Fibroblast of the aortic adventitia (primary cell): ENCODE measurements around the gene TRPM1. TPM values are rescaled to one million over a fixed set of nuclear protein-coding genes. Genes with fewer than 3 reads are reported as not detected.

Source experiments
- DNase-seq: peaks from one replicate; pipeline ENCODE4 v3.0.0-alpha.2; 2010; ENCODE audit warnings: low read depth
- H3K4me3 ChIP-seq: 2 replicates; pipeline ENCODE4 v1.5.1; 2011; ENCODE audit warnings: low read depth, mild to moderate bottlenecking, control low read depth, low read length, moderate library complexity
- total RNA-seq: library from RNA; depleted of rRNA; stranded (reverse); fragments of >200 nt; gene quantifications from 2 replicates; pipeline ENCODE4 v1.2.3, GENCODE V29; 2012; ENCODE audit warnings: low replicate concordance
- TF ChIP-seq, protein P1 (sequence below): IDR thresholded peaks from 2 replicates; pipeline ENCODE4 v1.5.1; 2011; ENCODE audit warnings: mild to moderate bottlenecking, low read length, control low read depth, inconsistent platforms; ENCODE audit not compliant: insufficient read depth

TRPM1 gene
- total RNA-seq, 1 donor, result not detected

DNA sequence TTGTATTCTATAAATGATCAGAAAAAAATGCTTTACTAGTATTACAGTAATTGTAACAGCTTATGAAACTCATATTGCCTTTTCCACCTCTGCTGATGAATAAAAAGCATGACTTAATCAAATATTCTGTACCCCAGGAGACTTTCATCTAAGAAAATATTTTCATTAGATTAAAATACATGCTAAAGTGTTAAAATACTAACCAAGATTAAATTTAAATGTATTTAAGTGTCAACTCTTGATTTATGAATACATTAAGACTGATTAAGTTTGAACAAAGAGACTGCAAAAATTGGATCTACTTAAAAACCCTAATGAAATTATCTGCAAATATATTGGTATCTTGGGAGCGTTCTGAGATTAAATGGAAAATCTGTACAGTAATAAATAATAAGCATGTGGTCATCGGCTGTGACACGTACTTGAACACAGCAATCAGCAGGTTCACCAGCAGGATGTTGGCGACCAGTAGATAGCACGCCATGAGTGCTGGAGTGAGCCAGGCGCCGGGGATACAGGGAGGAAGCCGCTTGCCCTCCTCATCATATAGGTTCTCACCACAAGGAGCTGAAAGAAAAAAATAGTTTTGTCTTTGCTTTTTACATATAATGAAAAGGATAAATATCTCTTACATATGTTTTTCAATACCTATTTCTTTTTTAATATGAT is 73.5 kb downstream of the TRPM1 start:
- no peak overlapping the region for H3K4me3 ChIP-seq
- TF ChIP-seq, protein P1, sequence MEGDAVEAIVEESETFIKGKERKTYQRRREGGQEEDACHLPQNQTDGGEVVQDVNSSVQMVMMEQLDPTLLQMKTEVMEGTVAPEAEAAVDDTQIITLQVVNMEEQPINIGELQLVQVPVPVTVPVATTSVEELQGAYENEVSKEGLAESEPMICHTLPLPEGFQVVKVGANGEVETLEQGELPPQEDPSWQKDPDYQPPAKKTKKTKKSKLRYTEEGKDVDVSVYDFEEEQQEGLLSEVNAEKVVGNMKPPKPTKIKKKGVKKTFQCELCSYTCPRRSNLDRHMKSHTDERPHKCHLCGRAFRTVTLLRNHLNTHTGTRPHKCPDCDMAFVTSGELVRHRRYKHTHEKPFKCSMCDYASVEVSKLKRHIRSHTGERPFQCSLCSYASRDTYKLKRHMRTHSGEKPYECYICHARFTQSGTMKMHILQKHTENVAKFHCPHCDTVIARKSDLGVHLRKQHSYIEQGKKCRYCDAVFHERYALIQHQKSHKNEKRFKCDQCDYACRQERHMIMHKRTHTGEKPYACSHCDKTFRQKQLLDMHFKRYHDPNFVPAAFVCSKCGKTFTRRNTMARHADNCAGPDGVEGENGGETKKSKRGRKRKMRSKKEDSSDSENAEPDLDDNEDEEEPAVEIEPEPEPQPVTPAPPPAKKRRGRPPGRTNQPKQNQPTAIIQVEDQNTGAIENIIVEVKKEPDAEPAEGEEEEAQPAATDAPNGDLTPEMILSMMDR, result no peak
- DNase-seq, result peak; percentile 17

DNA sequence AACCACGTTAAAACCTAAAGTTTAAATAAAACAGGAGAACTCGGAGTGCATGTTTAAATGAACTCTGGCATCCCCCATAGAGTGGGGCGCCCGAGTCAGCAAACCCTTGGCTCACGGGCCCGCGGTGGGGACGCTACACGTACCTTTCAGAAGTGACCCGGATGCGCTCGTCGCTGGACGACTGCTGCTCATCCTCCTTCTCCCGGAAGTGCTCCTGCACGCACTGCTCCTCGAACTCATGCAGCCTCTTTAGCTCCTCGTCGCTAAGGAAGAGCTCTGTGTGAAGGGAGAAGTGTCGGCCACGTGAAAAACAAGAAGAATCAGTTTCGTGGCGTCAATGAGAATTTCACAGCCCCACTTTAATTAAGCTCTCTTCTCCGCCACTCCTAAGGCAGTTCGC is 75.5 kb downstream of the TRPM1 start:
- no peak for DNase-seq
- TF ChIP-seq, protein P1, result no peak
- no peak overlapping the region for H3K4me3 ChIP-seq

DNA sequence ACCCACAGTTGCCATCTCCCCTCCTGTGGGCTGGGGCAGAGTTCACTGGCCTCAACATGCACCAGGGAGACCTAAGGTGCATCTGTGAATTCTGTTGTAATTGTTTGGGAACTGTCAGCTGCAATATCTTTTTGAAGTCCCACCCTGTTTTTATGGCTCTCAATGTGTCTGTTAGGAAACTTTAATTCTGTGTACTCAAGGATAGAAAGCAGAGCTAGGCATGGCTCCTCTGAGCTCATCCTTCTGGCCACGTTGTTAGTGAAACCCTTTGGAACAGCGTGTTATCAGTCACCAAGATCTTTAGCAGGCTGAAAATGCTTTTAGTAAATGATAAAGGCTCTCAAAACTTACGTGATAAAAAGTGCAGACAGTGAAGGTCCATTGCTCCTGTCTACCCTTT is 76.5 kb downstream of the TRPM1 start:
- DNase-seq, result peak; percentile 49
- TF ChIP-seq, protein P1, result no peak
- H3K4me3 ChIP-seq, result no peak overlapping the region

DNA sequence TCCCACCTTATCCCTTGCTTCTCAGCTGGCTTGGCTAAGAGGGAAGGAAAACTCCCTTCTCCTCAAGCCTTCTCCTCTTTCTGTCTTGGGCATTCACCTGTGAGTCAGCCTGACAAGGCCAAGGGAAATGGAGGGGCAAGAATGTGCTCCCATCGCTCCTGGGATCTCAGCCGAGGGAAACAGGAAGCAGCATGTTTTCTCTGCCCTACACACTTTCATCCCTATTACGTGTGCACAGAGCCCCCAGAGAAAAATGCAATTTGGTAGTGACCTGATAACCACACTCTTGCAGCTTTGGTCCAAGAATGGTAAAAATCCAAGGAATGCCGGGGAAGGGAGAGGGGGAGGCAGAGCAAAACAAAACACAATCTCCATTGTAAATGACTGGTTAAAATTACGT is 77.2 kb downstream of the TRPM1 start:
- TF ChIP-seq, protein P1, result no peak
- no peak overlapping the region for H3K4me3 ChIP-seq
- DNase-seq, result peak; percentile 98

DNA sequence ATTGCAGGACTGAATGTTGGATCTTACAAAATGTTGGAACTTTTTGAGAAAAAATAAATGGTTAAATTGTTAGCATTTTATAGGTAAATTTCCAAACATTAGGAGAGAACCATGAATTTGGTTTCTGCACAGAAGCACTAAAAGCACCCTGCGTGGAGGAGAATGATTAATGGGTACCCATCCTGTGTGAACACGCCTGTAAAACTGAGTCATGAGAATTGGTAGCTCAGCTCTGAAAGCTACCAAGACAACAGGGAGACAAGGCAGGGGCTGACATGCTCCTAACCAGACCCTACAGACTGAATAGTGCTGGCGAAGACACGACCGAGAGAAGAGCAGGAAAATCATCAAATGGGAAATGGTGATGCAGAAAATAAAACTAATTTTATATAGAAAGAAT is 77.7 kb downstream of the TRPM1 start:
- DNase-seq, result no peak

DNA sequence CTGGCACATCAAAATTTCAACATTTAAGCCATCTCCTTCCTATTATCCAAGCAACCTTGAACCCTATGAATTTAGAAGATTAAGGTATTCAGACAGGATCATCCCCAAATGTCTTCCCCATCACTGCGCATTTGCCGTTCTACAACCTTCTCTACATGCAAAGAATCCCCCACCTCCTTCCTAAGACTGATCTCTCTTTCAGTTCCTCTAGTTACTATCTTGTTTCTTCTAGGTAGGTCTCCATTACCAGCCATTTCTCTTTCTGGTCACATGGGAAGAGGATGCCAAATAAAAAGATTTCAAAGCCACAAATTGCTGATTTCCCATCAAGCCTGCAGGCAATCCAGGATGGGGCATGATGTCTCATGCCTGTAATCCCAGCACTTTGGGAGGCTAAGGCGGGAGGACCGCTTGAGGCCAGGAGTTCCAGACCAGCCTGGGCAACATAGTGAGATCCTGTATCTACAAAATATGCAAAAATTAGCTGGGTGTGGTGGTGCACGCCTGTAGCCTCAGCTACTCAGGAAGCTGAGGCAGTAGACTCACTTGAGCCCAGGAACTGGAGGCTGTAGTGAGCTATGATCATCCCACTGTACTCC is 80.4 kb downstream of the TRPM1 start:
- H3K4me3 ChIP-seq, result no peak overlapping the region
- no peak for DNase-seq
- TF ChIP-seq, protein P1, result no peak

More for the DNA sequence above, 77.7 kb downstream of the TRPM1 start:
- TF ChIP-seq, protein P1, result no peak
- no peak overlapping the region for H3K4me3 ChIP-seq
